GM23248 (cell line): Measurements from ENCODE around the gene RUNDC3A. TPM values are rescaled to one million over a fixed set of nuclear protein-coding genes. Genes with fewer than 3 reads are reported as not detected.
A peak's percentile ranks its signal among the peaks of the same experiment; 100 is the strongest.

Experiments
- DNase-seq: peaks from one replicate; pipeline ENCODE4 v3.0.0-alpha.2; 2015
- H2AFZ ChIP-seq: fragments of 200-600 bp; sonication (generic); 2 replicates; pipeline ENCODE4 v1.6.1; 2016; ENCODE audit warnings: antibody characterized with exemption
- H3F3A ChIP-seq: fragments of 200-600 bp; sonication (generic); 2 replicates; pipeline ENCODE4 v1.6.1; 2016; ENCODE audit warnings: mild to moderate bottlenecking, antibody characterized with exemption, mixed run types; ENCODE audit not compliant: insufficient read depth
- H3K27ac ChIP-seq: fragments of 200-600 bp; sonication (generic); 2 replicates; pipeline ENCODE4 v1.5.1; 2016; ENCODE audit warnings: mild to moderate bottlenecking
- H3K27me3 ChIP-seq: fragments of 200-600 bp; sonication (generic); replicated peaks from 2 replicates; pipeline ENCODE4 v1.6.1; 2016; ENCODE audit warnings: mild to moderate bottlenecking; ENCODE audit not compliant: insufficient read depth
- H3K36me3 ChIP-seq: fragments of 200-600 bp; sonication (generic); 2 replicates; pipeline ENCODE4 v1.6.1; 2016; ENCODE audit warnings: low read depth, mild to moderate bottlenecking
- H3K4me1 ChIP-seq: fragments of 200-600 bp; sonication (generic); 2 replicates; pipeline ENCODE4 v1.6.1; 2016; ENCODE audit warnings: mild to moderate bottlenecking; ENCODE audit not compliant: insufficient read depth
- H3K4me2 ChIP-seq: fragments of 200-600 bp; sonication (generic); one replicate; pipeline ENCODE4 v1.6.1; 2016; ENCODE audit warnings: mild to moderate bottlenecking; ENCODE audit not compliant: unreplicated experiment
- H3K4me3 ChIP-seq: fragments of 200-600 bp; sonication (generic); 2 replicates; pipeline ENCODE4 v1.5.1; 2016; ENCODE audit warnings: mild to moderate bottlenecking
- H3K79me2 ChIP-seq: fragments of 200-600 bp; sonication (generic); 2 replicates; pipeline ENCODE4 v1.6.1; 2016; ENCODE audit warnings: mild to moderate bottlenecking; ENCODE audit not compliant: insufficient read depth
- H3K9ac ChIP-seq: fragments of 200-600 bp; sonication (generic); 2 replicates; pipeline ENCODE4 v1.6.1; 2016; ENCODE audit warnings: mild to moderate bottlenecking
- H3K9me2 ChIP-seq: fragments of 200-600 bp; sonication (generic); 2 replicates; pipeline ENCODE4 v1.6.1; 2016; ENCODE audit warnings: mixed run types, mild to moderate bottlenecking, moderate library complexity; ENCODE audit not compliant: insufficient read depth
- H3K9me3 ChIP-seq: fragments of 200-600 bp; sonication (generic); one replicate; pipeline ENCODE4 v1.6.1; 2017; ENCODE audit warnings: low read depth
- H4K20me1 ChIP-seq: fragments of 200-600 bp; sonication (generic); 2 replicates; pipeline ENCODE4 v1.6.0; 2016; ENCODE audit not compliant: insufficient read depth
- EZH2 ChIP-seq: fragments of 200-600 bp; sonication (generic); IDR thresholded peaks from 2 replicates; pipeline ENCODE4 v1.6.1; 2018; ENCODE audit warnings: antibody characterized with exemption, mild to moderate bottlenecking; ENCODE audit not compliant: insufficient read depth, poor library complexity, severe bottlenecking
- EZH2phosphoT487 ChIP-seq: fragments of 200-600 bp; sonication (generic); IDR thresholded peaks from 2 replicates; pipeline ENCODE4 v1.6.1; 2018; ENCODE audit warnings: antibody characterized with exemption, moderate library complexity, mild to moderate bottlenecking, low read depth; ENCODE audit not compliant: insufficient read depth
- WGBS, 2 experiments: methylation state at CpG; one replicate each; pipeline ENCODE4 v1.1.6; 2015 to 2017; ENCODE audit warnings: low lambda C conversion rate in 2 of 2, low coverage in 1 of 2; ENCODE audit errors: missing lambda C conversion rate in 2 of 2; 5-methylcytosine and 5-hydroxymethylcytosine counted together
- in situ Hi-C: fragments of 300-500 bp; cut with MboI; formaldehyde crosslinking; loops from 2 replicates; pipeline ENCODE4 v1.15.0; 2020
- polyA plus RNA-seq: library from polyadenylated mRNA; unstranded; fragments of >200 nt; fragmentation: Nextera tagmentation; extraction: Ambion mirVana; gene quantifications from 2 replicates; pipeline ENCODE4 v1.2.1, GENCODE V29; 2016
- total RNA-seq: library from RNA; depleted of rRNA; stranded (reverse); fragments of >200 nt; shearing (Covaris generic); gene quantifications from 2 replicates; pipeline ENCODE4 v1.2.3, GENCODE V29; 2014

RUNDC3A gene
- total and polyA plus RNA-seq, 2 experiments from 2014 or later = 0.11 to 0.24 TPM

GRCh38 chr17:44322236-44322895 lies 14.0 kb downstream of the RUNDC3A start:
- Histone ChIP-seq H2AFZ (no peak overlapping the region), H3F3A (peaks cover 9% of the 10 kb centered on the region; the same call in 1 of the 2 replicates), H3K4me1 (no peaks in the 10 kb centered on the region), H3K9me2 (no peaks in the 10 kb centered on the region), H3K36me3 (no peaks in the 10 kb centered on the region), H3K9me3 (no peaks in the 10 kb centered on the region), H3K9ac (no peak overlapping the region), H3K4me3 (no peak overlapping the region), H4K20me1 (no peaks in the 10 kb centered on the region), H3K27me3 (no peaks in the 10 kb centered on the region), H3K79me2 (peaks cover 15% of the 10 kb centered on the region), H3K4me2 (no peak overlapping the region), H3K27ac (no peak overlapping the region)
- in situ Hi-C loops = no loop called here
- no peak for TF ChIP-seq EZH2
- TF ChIP-seq EZH2phosphoT487 = no peak
- 93% methylated on average over 11 of the region's 11 CpGs for WGBS, 2 experiments
- DNase-seq = no peak

- H2AFZ ChIP-seq = no peak overlapping the region; the same call in 1 of the 2 replicates
- H3F3A ChIP-seq = peaks cover 16% of the 10 kb centered on the region
- H3K27me3 ChIP-seq = no peaks in the 10 kb centered on the region
- 64% methylated on average over 24 to 27 of the region's 27 CpGs for WGBS, 2 experiments
- TF ChIP-seq EZH2phosphoT487 = no peak
- no peak for TF ChIP-seq EZH2
- no peaks in the 10 kb centered on the region for H3K9me3 ChIP-seq
- H3K4me1 ChIP-seq = peaks cover 4% of the 10 kb centered on the region; the same call in 1 of the 2 replicates
- H3K4me2 ChIP-seq = peak overlapping the region; percentile 78
- H3K4me3 ChIP-seq = peak overlapping the region; percentile 78
- in situ Hi-C loops = no loop called here
- peak overlapping the region; percentile 88 for H3K9ac ChIP-seq
- no peaks in the 10 kb centered on the region for H4K20me1 ChIP-seq
- DNase-seq = no peak
- H3K9me2 ChIP-seq = no peaks in the 10 kb centered on the region
- no peaks in the 10 kb centered on the region for H3K36me3 ChIP-seq
- no peak overlapping the region for H3K27ac ChIP-seq
- peaks cover 15% of the 10 kb centered on the region for H3K79me2 ChIP-seq
These were observed 15.1 kb downstream of the RUNDC3A start for GRCh38 chr17:44323359-44324091.

- Histone ChIP-seq H3K27ac (peak overlapping the region; percentile 38; the same call in 1 of the 2 replicates), H4K20me1 (no peaks in the 10 kb centered on the region), H3K9me2 (no peaks in the 10 kb centered on the region), H3K9ac (peak overlapping the region; percentile 88), H3K4me3 (peak overlapping the region; percentile 78), H2AFZ (peak overlapping the region; percentile 56), H3K79me2 (peaks cover 15% of the 10 kb centered on the region), H3K9me3 (no peaks in the 10 kb centered on the region), H3K4me1 (peaks cover 7% of the 10 kb centered on the region; the same call in 1 of the 2 replicates), H3K36me3 (no peaks in the 10 kb centered on the region), H3F3A (peaks cover 16% of the 10 kb centered on the region), H3K4me2 (peak overlapping the region; percentile 78), H3K27me3 (no peaks in the 10 kb centered on the region)
- TF ChIP-seq EZH2 = no peak
- TF ChIP-seq EZH2phosphoT487 = no peak
- in situ Hi-C loops = no loop called here
- peak; percentile 61 for DNase-seq
- 4 to 6% methylated on average over 21 to 36 of the region's 38 CpGs for WGBS, 2 experiments
These were observed 15.7 kb downstream of the RUNDC3A start for GRCh38 chr17:44324092-44324570.

- Histone ChIP-seq H3K36me3 (no peaks in the 10 kb centered on the region), H3K9me3 (no peaks in the 10 kb centered on the region), H3K4me3 (peak within 1 kb of the TSS; percentile 78), H2AFZ (peak within 1 kb of the TSS; percentile 90), H3K27me3 (no peaks in the 10 kb centered on the region), H3K4me1 (peaks cover 7% of the 10 kb centered on the region; the same call in 1 of the 2 replicates), H4K20me1 (no peaks in the 10 kb centered on the region), H3K9me2 (no peaks in the 10 kb centered on the region), H3K4me2 (peak within 1 kb of the TSS; percentile 78), H3K27ac (peak within 1 kb of the TSS; percentile 95), H3K9ac (peak within 1 kb of the TSS; percentile 88), H3F3A (peaks cover 16% of the 10 kb centered on the region), H3K79me2 (peaks cover 15% of the 10 kb centered on the region)
- in situ Hi-C loops = loop anchor here (5.0 kb wide), 1 partner anchor 102 kb away; no protein-coding TSS in a partner anchor
- DNase-seq = peak; percentile 97
- WGBS, 2 experiments = 1% methylated on average over 47 to 80 of the region's 85 CpGs
- TF ChIP-seq EZH2 (no peak), EZH2phosphoT487 (no peak)
These were observed 16.3 kb downstream of the RUNDC3A start, which contains the start of gene SLC25A39 for GRCh38 chr17:44324571-44325275. Gene SLC25A39, minus strand, starts transcription at chr17:44324823. Its CDS starts 1,261 bp downstream, at chr17:44323562.
